SK-N-MC (cell line): ENCODE data around the gene CARTPT.

Experiments used
- EZH2 ChIP-seq: fragments of 200-600 bp; sonication (generic); IDR thresholded peaks from one replicate; pipeline ENCODE4 v1.6.1; 2017; ENCODE audit warnings: antibody characterized with exemption
- POLR2AphosphoS5 ChIP-seq: IDR thresholded peaks from 2 replicates; pipeline ENCODE4 v1.6.1; 2012; ENCODE audit warnings: mild to moderate bottlenecking, low read depth, low read length, borderline replicate concordance

- no peak for TF ChIP-seq POLR2AphosphoS5
- TF ChIP-seq EZH2: no peak
These were observed 32.3 kb downstream of the CARTPT start for GRCh38 chr5:71751422-71751821.
